ENCODE data around the gene RHOBTB1.

GRCh38 chr10:60975716-60976115 lies 31.7 kb upstream of the RHOBTB1 start:
- TF ChIP-seq CTCF (IDR thresholded peaks at IDR 0.05) (no peak), POLR2AphosphoS5 (IDR thresholded peaks at IDR 0.05) (no peak)

All from suprapubic skin (tissue), 3 donors.